ENCODE measurements around the gene MN1. TPM values are rescaled to one million over a fixed set of nuclear protein-coding genes. Genes with fewer than 3 reads are reported as not detected.

MN1 gene
- total and polyA plus RNA-seq, 8 donors, result 0.50 to 6.4 (median 2.8) TPM

DNA sequence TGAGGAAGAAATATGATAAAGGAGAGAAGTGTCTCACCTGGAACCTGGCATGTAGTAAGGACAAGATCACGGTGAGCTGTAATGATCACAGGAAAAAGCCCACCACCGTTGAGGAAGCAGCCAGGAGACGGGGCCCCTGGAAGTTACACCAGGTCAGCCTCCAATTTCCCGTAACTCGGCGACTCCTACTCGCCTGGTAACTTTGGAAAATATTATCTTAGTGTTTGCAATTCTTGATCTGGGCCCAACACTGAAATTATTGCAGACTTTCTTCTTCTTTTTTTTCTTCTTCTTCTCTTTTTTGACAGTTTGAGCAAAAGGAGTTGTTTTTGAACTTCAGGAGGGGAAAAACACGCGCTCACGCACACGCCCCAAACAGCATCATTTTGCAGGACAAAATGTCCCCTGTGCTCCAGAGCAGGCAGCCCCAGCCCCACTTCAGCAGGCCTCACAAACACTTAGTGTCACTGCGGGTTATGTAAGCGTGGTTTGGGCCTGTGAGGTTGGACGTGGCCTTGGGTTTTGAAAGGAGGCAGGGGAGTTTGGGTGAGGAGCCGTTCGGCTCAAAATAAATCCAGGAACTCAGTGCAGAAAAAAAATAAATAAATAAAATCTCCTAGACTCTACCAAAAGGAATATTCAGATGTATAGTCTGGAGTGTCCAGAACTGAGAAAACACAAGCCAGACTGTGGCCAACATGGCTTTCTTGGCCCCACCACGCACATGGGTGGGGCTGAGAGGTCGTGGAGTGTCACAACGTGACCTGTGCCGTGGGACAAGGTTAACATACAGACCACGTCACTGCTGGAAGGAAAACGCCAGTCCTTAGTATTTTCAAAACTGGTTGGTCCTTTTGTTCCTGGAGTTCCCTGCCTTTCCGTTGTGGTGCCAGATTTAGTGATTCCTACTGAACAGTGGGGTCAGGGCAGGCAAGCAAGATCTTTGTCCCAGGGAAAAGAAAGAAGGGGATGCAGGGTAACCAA lies 26.3 kb upstream of the MN1 start:
- H3K4me1 ChIP-seq, result no peaks in the 10 kb centered on the region
- intact Hi-C loops (cut with DNase I; ENCODE audit: low total_unique reads), result no loop called here
- TF ChIP-seq, protein P1, sequence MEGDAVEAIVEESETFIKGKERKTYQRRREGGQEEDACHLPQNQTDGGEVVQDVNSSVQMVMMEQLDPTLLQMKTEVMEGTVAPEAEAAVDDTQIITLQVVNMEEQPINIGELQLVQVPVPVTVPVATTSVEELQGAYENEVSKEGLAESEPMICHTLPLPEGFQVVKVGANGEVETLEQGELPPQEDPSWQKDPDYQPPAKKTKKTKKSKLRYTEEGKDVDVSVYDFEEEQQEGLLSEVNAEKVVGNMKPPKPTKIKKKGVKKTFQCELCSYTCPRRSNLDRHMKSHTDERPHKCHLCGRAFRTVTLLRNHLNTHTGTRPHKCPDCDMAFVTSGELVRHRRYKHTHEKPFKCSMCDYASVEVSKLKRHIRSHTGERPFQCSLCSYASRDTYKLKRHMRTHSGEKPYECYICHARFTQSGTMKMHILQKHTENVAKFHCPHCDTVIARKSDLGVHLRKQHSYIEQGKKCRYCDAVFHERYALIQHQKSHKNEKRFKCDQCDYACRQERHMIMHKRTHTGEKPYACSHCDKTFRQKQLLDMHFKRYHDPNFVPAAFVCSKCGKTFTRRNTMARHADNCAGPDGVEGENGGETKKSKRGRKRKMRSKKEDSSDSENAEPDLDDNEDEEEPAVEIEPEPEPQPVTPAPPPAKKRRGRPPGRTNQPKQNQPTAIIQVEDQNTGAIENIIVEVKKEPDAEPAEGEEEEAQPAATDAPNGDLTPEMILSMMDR (IDR thresholded peaks at IDR 0.05), result no peak
- peak in 1 of 2 donors; percentile 29 for DNase-seq
- 80 to 85% (median 83%) methylated on average over 23 of the region's 23 CpGs for WGBS, 5 donors
- peak overlapping the region in 1 of 5 donors; percentile 38 for H3K27ac ChIP-seq
- H3K27me3 ChIP-seq, result no peaks in the 10 kb centered on the region
- no peaks in the 10 kb centered on the region for H3K9me3 ChIP-seq
- no peaks in the 10 kb centered on the region for H3K36me3 ChIP-seq
- H3K4me3 ChIP-seq, result no peak overlapping the region

DNA sequence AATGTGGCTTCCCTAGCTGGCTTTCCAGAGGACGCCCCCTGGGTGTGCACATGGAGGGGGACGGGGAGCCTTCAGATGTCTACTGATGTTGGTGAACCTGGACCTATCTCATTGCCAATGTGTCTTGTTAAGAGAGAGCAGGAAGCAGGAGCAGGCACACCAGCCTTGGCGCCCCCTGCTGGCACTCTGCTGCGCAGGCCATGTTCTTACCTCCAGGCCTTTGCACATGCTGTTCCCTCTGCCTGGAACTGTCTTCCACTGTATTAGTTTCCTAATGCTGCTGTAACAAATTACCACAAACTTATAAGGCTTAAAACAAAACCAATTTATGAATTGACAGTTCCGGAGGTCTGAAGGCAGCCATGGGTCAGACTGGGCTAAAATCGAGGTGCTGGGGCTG lies 23.6 kb upstream of the MN1 start:
- Histone ChIP-seq H3K36me3 (no peaks in the 10 kb centered on the region), H3K27me3 (no peaks in the 10 kb centered on the region), H3K4me3 (no peak overlapping the region), H3K4me1 (no peaks in the 10 kb centered on the region), H3K27ac (no peak overlapping the region), H3K9me3 (no peaks in the 10 kb centered on the region)
- intact Hi-C loops (cut with DNase I; ENCODE audit: low total_unique reads), result no loop called here
- DNase-seq, result no peak
- WGBS, 5 donors, result 91 to 93% (median 92%) methylated on average over 4 to 6 of the region's 6 CpGs
- TF ChIP-seq POLR2A (IDR thresholded peaks at IDR 0.05), result no peak
- no peak for TF ChIP-seq POLR2AphosphoS5 (IDR thresholded peaks at IDR 0.05)
- TF ChIP-seq, protein P1 (IDR thresholded peaks at IDR 0.05), result no peak
- TF ChIP-seq EP300 (IDR thresholded peaks at IDR 0.05), result no peak

DNA sequence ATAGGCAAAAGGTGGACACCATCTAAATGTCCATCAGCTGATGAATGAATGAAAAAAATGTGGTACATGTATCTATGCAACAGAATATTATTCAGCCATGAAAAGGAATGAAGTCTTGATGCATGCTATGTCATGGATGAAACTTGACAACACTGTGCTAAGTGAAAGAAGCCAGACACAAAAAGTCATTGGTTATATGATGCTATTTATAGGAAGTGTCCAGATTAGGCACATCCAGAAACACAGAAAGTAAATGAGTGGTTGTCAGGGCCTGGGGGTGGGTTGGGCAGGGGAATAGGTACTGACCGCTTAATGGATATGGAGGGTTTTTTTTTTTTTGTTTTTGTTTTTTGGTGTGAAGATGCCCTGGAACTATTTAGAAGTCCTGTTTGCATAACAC lies 21.7 kb upstream of the MN1 start:
- no peaks in the 10 kb centered on the region for H3K27me3 ChIP-seq
- no peak overlapping the region for H3K27ac ChIP-seq
- no peaks in the 10 kb centered on the region for H3K36me3 ChIP-seq
- intact Hi-C loops (cut with DNase I; ENCODE audit: low total_unique reads), result no loop called here
- H3K9me3 ChIP-seq, result no peaks in the 10 kb centered on the region
- 79 to 100% (median 96%) methylated on average over 1 of the region's 1 CpG for WGBS, 5 donors
- TF ChIP-seq POLR2A (IDR thresholded peaks at IDR 0.05) (no peak), EP300 (IDR thresholded peaks at IDR 0.05) (no peak), POLR2AphosphoS5 (IDR thresholded peaks at IDR 0.05) (no peak)
- TF ChIP-seq, protein P1 (IDR thresholded peaks at IDR 0.05), result no peak
- H3K4me3 ChIP-seq, result no peak overlapping the region
- H3K4me1 ChIP-seq, result no peaks in the 10 kb centered on the region
- no peak for DNase-seq

DNA sequence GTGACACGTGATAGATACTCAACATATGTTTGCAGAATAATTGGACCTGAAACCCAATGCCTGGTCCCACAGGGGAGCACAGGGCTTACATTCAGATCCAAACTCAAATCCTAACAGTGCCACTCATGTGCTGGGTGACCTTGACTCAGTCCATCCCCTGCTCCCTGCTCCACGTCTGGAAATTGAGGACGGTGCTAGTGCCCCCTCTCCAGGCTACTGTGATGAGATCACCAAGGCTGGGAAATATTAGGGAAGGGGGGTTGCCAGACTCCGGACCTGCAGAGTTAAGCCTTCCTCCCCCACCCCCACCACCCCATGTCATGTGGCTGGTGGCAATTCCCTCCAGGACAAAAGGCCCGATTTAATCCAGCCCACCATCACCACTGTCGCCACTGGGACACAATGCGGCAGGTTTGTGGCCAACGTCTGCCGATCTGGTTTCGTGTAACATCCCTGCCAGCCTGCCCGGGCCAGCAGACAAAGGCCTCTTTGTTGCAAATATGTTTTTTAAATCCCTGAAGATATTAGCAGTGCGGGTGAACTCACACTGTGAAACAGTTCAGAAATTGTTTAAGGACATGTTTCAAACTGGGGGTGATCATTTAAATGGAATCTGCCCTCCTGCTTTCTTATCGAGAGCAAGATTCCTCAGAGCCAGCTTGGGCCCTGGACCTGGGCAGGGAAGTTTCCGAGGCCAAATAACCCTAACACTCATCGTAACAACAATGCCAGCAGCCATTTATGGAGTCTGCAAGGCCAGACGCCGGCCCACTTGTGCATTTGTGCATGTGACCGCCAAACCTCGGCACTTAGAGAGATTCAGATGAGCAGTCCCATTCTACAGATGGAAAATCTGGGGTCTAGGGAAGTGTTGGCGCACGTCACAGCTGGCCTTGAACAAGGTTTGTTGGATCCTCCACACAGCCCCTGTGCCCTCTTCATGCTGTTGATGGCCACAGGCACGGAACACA lies 19.6 kb upstream of the MN1 start:
- 48 to 67% (median 51%) methylated on average over 20 to 22 of the region's 22 CpGs for WGBS, 5 donors
- H3K36me3 ChIP-seq, result no peaks in the 10 kb centered on the region
- H3K4me1 ChIP-seq, result no peaks in the 10 kb centered on the region
- H3K27me3 ChIP-seq, result no peaks in the 10 kb centered on the region
- TF ChIP-seq POLR2AphosphoS5 (IDR thresholded peaks at IDR 0.05) (no peak), POLR2A (IDR thresholded peaks at IDR 0.05) (no peak), EP300 (IDR thresholded peaks at IDR 0.05) (no peak)
- TF ChIP-seq, protein P1 (IDR thresholded peaks at IDR 0.05), result no peak
- H3K4me3 ChIP-seq, result no peak overlapping the region
- H3K27ac ChIP-seq, result no peak overlapping the region
- DNase-seq, result peak in 1 of 2 donors; percentile 58
- H3K9me3 ChIP-seq, result no peaks in the 10 kb centered on the region
- intact Hi-C loops (cut with DNase I; ENCODE audit: low total_unique reads), result no loop called here
